ENCODE data around the gene NRTN.
"Not testable (repeated sequence)": the region's sequence is repeated elsewhere in the genome, so short reads cannot be mapped to it uniquely, and the experiment has no call there.

NRTN gene

GRCh38 chr19:5870986-5871394 lies 66.1 kb downstream of the NRTN start:
- in situ Hi-C loops (cut with HindIII; ENCODE audit: low pct_ligation_motif_present, low sequenced_read_pairs): no loop called here
- no peaks in the 10 kb centered on the region for H3K36me3 ChIP-seq (replicated peaks)
- H3K27me3 ChIP-seq (replicated peaks): no peaks in the 10 kb centered on the region
- no peak overlapping the region for H3K4me3 ChIP-seq (ENCODE audit: low read depth, low read length)
- no peak overlapping the region for H3K27ac ChIP-seq
- TF ChIP-seq CTCF (IDR thresholded peaks at IDR 0.05; ENCODE audit: low read depth, low read length, missing control alignments): no peak
- no peak for DNase-seq

GRCh38 chr19:5873617-5874199 lies 68.8 kb downstream of the NRTN start:
- H3K4me3 ChIP-seq (ENCODE audit: low read depth, low read length): no peak overlapping the region
- no peaks in the 10 kb centered on the region for H3K36me3 ChIP-seq (replicated peaks)
- DNase-seq: no peak
- no peak for TF ChIP-seq CTCF (IDR thresholded peaks at IDR 0.05; ENCODE audit: low read depth, low read length, missing control alignments)
- no peak overlapping the region for H3K27ac ChIP-seq
- H3K27me3 ChIP-seq (replicated peaks): no peaks in the 10 kb centered on the region
- in situ Hi-C loops (cut with HindIII; ENCODE audit: low pct_ligation_motif_present, low sequenced_read_pairs): no loop called here

- H3K36me3 ChIP-seq (replicated peaks); H3K27ac ChIP-seq; in situ Hi-C loops (cut with HindIII; ENCODE audit: low pct_ligation_motif_present, low sequenced_read_pairs); H3K4me3 ChIP-seq (ENCODE audit: low read depth, low read length); H3K27me3 ChIP-seq (replicated peaks): not testable (repeated sequence)
- DNase-seq: peak; percentile 37
These were observed 69.6 kb downstream of the NRTN start for GRCh38 chr19:5874496-5874895.

GRCh38 chr19:5877427-5877826 lies 72.6 kb downstream of the NRTN start:
- Histone ChIP-seq H3K36me3 (replicated peaks) (no peaks in the 10 kb centered on the region), H3K4me3 (ENCODE audit: low read depth, low read length) (no peak overlapping the region), H3K27me3 (replicated peaks) (no peaks in the 10 kb centered on the region), H3K27ac (no peak overlapping the region)
- DNase-seq: no peak
- in situ Hi-C loops (cut with HindIII; ENCODE audit: low pct_ligation_motif_present, low sequenced_read_pairs): no loop called here
- no peak for TF ChIP-seq CTCF (IDR thresholded peaks at IDR 0.05; ENCODE audit: low read depth, low read length, missing control alignments)

GRCh38 chr19:5877882-5878281 lies 73.0 kb downstream of the NRTN start:
- Histone ChIP-seq H3K27me3 (replicated peaks) (no peaks in the 10 kb centered on the region), H3K36me3 (replicated peaks) (no peaks in the 10 kb centered on the region), H3K4me3 (ENCODE audit: low read depth, low read length) (no peak overlapping the region), H3K27ac (no peak overlapping the region)
- in situ Hi-C loops (cut with HindIII; ENCODE audit: low pct_ligation_motif_present, low sequenced_read_pairs): no loop called here
- TF ChIP-seq CTCF (IDR thresholded peaks at IDR 0.05; ENCODE audit: low read depth, low read length, missing control alignments): no peak
- no peak for DNase-seq
